Measurements from ENCODE around the gene MAD1L1. TPM values are rescaled to one million over a fixed set of nuclear protein-coding genes. Genes with fewer than 3 reads are reported as not detected.

Gene MAD1L1
- total and polyA plus RNA-seq, 2 of the 4 experiments (the other 2 are of a cell fraction): 29.0 to 40.9 TPM

- H2AK9ac ChIP-seq (replicated peaks; ENCODE audit: low read depth, low read length, poor library complexity): no peak overlapping the region
- no peak overlapping the region for H3K27ac ChIP-seq (ENCODE audit: insufficient read depth, low read length)
- no peak overlapping the region for H3K4me2 ChIP-seq (ENCODE audit: low read depth, low read length)
- H4K91ac ChIP-seq (ENCODE audit: insufficient read depth, low read depth, low read length): no peak overlapping the region
- H4K8ac ChIP-seq (ENCODE audit: low read depth in 2 of 2, low read length in 2 of 2): no peak overlapping the region
- H2BK15ac ChIP-seq (ENCODE audit: low read depth, low read length): no peak overlapping the region
- H2BK120ac ChIP-seq (ENCODE audit: low read depth, low read length): no peak overlapping the region
- DNase-seq (no peak), ATAC-seq (ENCODE audit: low read depth) (no peak)
- no peak overlapping the region for H3K4me3 ChIP-seq (ENCODE audit: insufficient read depth, low read depth, low read length)
- no peaks in the 10 kb centered on the region for H3K9me3 ChIP-seq (ENCODE audit: control insufficient read depth, insufficient read depth, low read length)
- H3K18ac ChIP-seq (ENCODE audit: low read depth, low read length): no peak overlapping the region
- BruUV-seq (replicated peaks): no TSS peak
- intact Hi-C loops (cut with micrococcal nuclease) (loop anchor here (10.0 kb wide), 1 partner anchor 96 kb away; no protein-coding TSS in a partner anchor), in situ Hi-C loops (cut with MboI; ENCODE audit: low sequenced_read_pairs) (loop anchor here (10.0 kb wide), 1 partner anchor 626 kb away; the partner anchor contains the start of gene PSMG3), dilution Hi-C loops (cut with HindIII; ENCODE audit: low sequenced_read_pairs, unreplicated experiment) (no loop called here)
- no peaks in the 10 kb centered on the region for H3K27me3 ChIP-seq (ENCODE audit: control insufficient read depth, insufficient read depth, low read length)
- no peak overlapping the region for H3K4ac ChIP-seq (ENCODE audit: low read depth, low read length)
- no peak for TF ChIP-seq CTCF (conservative IDR thresholded peaks at IDR 0.05; ENCODE audit: low read depth, low read length)
- H2BK5ac ChIP-seq (ENCODE audit: low read depth, low read length, poor library complexity, severe bottlenecking): no peak overlapping the region
- H2AFZ ChIP-seq (replicated peaks; ENCODE audit: low read length, poor library complexity): no peak overlapping the region
- peaks cover 14% of the 10 kb centered on the region for H3K9me1 ChIP-seq (ENCODE audit: insufficient read depth, low read length)
- CTCF ChIA-PET: no interaction called here
- 97% methylated on average over 9 of the region's 18 CpGs; no CpG with 5 or more reads in 1 of the 2 experiments for WGBS, 2 experiments (ENCODE audit: extremely low coverage in 2 of 2, insufficient read length in 1 of 2)
- H3K9ac ChIP-seq (ENCODE audit: low read depth, low read length): no peak overlapping the region
- H2AK5ac ChIP-seq (ENCODE audit: low read depth, low read length): 0 out of 2 replicates have a peak overlapping the region, but pooled peaks have one; percentile 31
- no peak overlapping the region for H3K56ac ChIP-seq (ENCODE audit: extremely low read depth, insufficient read depth, low read length)
- no peak overlapping the region for H3K23ac ChIP-seq (ENCODE audit: low read depth, low read length)
- POLR2A ChIA-PET (ENCODE audit: unreplicated experiment): no interaction called here
- no peak overlapping the region for H4K5ac ChIP-seq (ENCODE audit: low read depth, low read length)
- peaks cover 0 to 30% of the 10 kb centered on the region in 2 experiments for H3K79me1 ChIP-seq (ENCODE audit: low read depth in 1 of 2, low read length in 2 of 2)
- peaks cover 4% of the 10 kb centered on the region for H4K20me1 ChIP-seq (ENCODE audit: insufficient read depth, low read length)
- no peak overlapping the region for H2BK20ac ChIP-seq (ENCODE audit: low read depth, low read length)
- H3K4me1 ChIP-seq (ENCODE audit: control insufficient read depth, insufficient read depth, low read length): peaks cover 16% of the 10 kb centered on the region
- peaks cover 21% of the 10 kb centered on the region for H3K36me3 ChIP-seq (ENCODE audit: control insufficient read depth, insufficient read depth, low read length)
- H3K14ac ChIP-seq (replicated peaks; ENCODE audit: low read depth, low read length): no peak overlapping the region
Measured at GRCh38 chr7:2200584-2200980, 32.2 kb downstream of the MAD1L1 start.
